Activated CD4-positive, alpha-beta T cell treated with anti-CD3 and anti-CD28 coated beads, Interleukin-2, amount 50 U/mL, for 48 hours (primary cell): ENCODE measurements around the gene TRIP6.
A peak's percentile ranks its signal among the peaks of the same experiment; 100 is the strongest.

Experiments
- DNase-seq, 2 experiments: peaks; one replicate each; pipeline ENCODE4 v3.0.0-alpha.2; 2020

TRIP6 gene, protein sequence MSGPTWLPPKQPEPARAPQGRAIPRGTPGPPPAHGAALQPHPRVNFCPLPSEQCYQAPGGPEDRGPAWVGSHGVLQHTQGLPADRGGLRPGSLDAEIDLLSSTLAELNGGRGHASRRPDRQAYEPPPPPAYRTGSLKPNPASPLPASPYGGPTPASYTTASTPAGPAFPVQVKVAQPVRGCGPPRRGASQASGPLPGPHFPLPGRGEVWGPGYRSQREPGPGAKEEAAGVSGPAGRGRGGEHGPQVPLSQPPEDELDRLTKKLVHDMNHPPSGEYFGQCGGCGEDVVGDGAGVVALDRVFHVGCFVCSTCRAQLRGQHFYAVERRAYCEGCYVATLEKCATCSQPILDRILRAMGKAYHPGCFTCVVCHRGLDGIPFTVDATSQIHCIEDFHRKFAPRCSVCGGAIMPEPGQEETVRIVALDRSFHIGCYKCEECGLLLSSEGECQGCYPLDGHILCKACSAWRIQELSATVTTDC

DNA sequence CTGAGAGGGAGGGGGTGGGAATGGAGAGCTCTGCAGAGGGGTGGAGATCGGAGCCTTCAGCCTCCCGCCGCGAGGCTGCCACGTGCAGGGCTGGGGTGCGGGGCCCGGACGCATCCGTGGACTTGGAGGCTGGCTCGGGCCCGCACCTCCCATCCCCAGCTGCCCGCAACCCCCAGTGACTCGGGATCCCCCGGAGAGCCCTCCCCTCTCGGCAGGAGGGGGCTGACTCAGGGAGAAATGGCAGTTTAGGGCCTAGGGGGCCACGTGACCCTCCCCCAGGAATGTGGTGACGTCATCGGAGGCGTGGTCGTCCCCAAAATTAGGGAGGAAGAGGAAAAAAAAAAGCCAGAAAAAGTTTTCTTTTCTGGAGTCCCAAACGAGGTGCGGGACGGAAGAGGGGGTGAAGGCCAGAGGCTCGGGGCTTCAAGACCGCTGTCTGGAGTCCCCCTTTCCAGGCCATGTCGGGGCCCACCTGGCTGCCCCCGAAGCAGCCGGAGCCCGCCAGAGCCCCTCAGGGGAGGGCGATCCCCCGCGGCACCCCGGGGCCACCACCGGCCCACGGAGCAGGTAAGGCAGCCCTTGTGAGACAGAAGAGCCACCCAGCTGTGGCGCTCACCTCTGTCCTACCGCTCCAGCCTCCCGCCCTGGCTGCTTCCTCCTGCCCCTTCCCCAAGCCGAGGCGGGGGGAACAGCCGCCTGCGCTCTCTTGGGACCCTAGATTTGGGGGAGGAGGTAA lies at the start of gene TRIP6:
Gene TRIP6 (plus strand): TSS at position 348 of the 736 bp plus-strand sequence. CDS start 111 bp downstream, at position 459.
- DNase-seq: peak; percentile 80 to 86

DNA sequence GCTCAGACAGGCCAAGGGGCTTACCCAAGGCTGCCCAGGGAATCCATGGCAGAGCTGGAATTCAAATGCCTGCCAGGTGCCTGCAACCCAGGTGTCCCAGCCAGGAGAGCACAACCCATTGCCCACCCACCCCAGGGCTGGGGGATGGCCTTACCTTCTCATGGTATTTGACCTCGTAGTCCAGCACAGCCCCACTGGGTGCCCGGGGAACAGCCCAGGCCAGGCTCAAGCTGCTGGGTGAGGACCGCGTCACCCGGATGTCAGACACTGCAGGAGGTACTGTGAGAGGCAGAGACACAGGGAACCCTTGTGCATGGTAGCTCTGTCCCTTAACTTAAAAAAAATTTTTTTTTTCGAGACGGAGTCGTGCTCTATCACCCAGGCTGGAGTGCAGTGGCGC lies 48.8 kb upstream of the TRIP6 start:
- no peak for DNase-seq

DNA sequence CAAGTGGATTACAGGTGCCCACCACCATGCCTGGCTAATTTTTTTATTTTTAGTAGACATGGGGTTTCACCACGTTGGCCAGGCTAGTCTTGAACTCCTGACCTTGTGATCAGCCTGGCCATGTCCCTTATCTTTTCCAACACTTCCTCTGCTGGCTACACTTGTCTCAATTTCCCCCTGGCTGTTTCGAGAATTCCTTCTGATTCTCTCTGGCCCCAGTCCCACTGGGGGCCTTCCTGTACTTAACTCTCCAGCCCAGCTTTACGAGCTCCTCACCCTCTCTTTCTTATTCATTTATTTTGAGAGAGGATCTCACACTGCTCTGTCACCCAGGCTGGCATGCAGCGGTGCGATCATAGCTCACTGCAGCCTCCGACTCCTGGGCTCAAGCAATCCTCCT lies 48.4 kb upstream of the TRIP6 start:
- no peak for DNase-seq

DNA sequence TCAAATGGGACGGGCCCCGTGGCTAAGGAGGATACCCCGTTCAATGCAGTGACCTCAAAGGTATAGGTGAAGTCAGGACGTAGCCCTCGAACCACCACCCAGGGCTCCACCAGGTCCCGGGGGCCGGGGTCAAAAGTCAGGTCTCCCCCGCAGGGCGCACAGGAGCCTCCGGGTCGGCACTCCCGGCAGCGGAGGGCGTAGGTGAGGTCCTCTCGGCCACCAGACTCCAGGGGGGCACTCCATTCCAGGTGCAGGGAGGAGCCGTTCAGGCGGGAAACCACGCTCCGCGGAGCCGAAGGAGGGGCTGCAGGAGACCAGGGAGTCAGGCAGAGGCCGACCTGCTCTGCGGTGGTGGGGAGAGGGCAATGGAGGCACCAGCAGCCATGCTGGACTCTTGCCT lies 47.6 kb upstream of the TRIP6 start:
- no peak for DNase-seq

DNA sequence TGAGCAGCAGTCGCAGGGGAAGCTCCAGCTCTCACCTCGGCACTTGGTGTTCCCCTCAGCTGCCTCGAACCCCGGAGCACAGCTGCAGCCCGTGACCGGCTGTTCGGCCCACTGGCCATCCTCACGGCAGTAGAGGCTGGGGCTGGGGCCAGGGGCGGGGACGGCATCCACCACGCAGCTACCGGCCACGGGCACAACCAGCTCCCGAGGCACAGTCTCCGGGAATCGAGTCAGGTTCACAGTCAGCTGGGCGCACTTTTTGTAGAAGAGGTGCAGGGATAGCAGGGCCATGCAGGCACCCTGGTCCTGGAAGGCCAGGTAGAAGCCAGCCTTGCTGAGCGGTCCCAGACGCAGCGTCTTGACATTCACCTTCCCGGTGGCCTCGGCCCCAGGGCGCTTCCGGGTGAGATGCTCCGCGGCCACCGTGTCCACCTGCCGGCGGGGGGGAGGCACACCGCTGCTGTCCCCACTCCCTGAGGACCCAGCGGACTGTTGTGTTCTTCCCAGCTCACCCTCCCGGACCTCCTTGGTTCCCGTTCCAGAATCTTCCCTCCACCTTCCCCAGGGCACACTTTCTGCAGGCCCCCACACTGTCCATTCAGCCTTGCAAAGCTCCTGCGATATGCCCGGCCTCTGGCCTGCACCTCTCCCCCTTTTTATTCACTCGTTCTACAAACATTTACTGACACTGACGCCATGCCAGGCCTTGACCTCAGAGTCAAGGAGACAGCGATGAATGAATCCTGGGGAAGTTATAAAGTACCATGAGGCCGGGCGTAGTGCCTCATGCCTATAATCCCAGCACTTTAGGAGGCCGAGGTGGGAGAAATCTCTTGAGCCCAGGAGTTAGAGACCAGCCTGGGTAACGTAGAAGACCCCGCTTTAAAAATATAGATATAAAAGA lies 44.7 kb upstream of the TRIP6 start:
- no peak for DNase-seq

DNA sequence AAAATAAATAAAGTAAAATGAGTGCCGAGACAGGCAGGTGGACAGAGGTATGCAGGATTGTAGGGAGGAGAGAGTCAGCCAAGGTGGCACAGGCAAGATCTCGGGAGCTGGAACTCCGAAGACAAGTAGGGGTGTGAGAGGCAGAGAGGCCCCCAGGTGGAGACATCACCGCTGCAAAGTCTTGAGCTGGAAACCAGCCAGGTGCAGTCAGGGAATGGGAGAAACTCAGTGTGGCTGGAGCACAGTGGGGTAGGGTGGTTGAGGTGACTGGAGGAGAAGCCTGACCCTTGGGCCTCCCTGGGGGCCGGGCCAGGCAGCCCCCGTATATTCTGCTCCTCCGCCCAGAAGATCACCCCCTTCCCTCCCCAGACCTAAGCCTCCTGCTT lies 44.1 kb upstream of the TRIP6 start:
- DNase-seq: no peak

DNA sequence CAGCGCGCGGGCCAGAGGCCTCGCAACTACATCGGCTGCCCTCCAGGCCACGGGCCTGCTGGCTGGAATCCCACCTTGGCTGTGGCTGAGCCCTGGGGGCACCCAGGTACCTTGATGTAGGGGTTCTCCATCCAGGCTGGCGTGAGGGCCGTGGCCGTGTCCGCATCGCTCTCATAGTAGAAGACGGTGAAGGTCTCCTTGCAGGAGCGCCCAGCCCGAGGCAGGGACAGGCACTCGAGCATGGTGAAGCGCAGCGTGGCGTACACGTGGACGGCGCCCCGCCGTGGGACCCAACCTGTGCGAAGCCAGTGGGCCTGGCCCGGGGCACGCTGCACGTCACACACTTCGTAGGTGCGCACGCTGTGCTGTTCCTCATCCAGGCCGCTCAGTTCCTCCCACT lies 43.7 kb upstream of the TRIP6 start:
- DNase-seq: no peak

DNA sequence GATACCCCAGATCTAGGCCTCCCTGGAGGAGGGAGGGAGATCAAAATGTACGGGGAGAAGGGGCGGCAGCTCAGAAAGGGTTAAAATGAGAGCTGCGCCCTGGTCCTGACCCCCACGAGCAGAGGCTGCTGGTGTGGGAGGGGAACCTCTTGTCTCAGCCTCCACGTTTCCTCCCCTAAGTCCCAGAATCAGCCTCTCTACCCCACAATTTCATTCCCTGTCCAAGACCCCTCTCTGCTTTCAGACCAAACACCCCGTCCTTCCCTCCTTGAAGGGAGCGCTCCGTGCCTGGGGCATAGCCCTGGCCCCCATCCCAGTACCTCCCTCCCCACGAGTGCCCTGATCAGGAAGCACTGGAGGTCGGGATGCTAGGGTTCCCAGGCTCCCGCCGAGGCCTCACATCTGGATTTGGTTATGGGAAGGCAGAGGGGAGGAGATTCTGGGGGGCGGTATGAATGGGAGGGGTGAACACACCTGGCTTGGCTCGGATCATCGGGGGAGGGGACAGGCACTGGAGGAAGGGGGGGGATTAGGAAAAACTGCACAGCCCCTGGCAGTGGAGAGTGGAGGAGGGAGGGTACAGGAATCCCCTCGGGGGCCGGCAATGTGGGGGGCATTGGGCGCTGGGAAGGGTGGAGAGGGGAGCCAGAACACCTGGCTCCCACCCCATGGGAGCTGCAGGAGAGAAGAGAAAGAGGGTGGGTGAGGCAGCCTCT lies 42.5 kb upstream of the TRIP6 start:
- no peak for DNase-seq

DNA sequence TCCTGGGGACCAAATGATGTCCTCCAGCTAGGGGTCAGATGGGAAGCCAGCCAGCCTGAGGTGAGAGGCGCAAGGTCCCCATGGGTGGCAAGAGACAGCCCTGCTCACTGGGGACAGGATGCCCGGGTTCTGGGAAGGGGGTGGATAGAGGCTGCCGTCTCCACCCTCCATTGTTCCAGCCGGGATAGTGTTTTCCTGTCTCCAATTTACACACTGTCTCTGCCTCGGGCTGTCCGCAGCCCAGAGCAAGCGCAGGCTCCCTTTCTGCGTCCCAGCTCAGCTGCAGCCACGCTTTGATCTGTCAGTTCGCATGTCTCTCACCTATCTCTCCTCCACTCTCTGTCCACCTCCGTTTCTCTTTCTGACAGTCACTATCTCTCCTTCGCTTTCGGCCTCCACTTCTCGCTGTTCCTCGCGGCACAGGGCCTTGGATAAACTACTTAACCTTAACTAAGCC lies 41.9 kb upstream of the TRIP6 start:
- DNase-seq: no peak

DNA sequence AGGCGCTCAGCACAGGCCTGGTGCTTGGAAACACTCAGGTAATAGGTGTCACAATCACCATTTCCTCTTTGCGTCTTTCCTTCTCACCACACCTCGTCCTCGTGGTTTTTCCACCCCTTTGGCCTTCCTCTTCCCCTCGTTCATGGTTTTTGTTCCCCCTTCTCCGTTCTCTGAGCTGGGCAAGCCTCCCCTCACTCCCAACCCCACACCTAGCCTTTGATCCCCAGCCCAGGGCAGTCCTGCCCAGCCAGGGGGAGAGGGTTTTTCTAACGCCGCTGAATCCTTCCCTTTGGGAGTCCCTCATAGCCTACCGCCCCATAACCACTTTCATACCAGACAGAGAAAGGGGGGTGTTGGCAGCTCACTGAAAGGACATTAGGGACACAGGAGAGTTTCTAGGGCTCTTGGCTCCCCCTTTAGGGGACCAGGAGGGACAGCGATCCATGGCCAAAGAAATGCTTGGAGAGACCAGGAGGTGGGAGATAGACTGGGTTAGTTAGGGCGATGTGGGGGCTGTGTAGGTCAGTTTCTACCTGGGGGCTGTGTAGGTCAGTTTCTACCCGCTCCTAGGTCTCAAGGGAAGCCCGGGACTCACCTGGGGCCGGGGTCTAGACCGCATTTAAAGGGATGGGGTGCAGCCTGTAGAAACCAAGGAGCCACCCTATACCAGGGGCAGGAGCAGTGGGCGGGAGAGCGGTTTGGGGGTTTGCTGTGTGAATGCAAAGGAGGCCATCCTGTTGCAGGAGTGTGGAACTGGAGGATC lies 41.3 kb upstream of the TRIP6 start:
- no peak for DNase-seq

DNA sequence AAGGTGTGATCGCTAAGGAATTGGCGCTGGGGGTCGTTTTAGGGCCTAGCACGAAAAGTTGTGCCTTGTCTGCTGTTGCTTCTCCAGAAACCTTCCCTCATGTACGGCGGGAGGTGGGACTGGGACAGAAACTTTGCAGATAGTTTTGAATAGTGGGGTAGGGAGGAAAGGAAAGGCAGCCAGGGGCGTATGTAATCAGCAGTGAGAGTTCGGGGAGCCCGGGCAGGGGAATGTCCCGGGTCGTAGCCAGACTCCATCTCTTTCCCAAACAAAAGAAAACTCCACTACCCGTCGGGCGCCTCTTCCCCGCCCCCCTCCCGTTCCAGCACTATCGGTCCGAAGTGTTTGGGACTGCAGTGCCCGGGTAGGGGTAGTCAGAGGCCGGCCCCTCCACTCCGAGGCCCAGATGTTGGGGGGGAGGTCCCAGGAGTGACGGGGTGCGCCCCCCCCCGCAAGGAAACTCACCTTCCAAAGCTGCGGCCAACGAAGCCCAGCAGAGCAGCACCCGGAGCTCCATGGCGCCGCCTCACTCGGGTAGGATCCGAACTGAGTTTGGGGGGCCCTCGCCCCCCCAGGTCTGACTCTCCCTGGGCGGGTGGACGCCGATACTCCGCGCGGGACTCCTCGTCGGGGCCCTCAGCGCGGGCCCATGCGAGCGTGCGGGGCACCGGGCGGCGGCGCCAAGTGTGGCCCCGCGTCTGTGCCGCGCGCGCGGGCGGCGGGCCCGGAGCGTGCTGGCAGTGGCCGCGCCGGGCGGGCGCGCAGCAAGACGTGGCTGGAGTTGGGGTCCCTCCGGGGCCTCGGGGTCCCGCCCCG lies 40.5 kb upstream of the TRIP6 start:
- no peak for DNase-seq

DNA sequence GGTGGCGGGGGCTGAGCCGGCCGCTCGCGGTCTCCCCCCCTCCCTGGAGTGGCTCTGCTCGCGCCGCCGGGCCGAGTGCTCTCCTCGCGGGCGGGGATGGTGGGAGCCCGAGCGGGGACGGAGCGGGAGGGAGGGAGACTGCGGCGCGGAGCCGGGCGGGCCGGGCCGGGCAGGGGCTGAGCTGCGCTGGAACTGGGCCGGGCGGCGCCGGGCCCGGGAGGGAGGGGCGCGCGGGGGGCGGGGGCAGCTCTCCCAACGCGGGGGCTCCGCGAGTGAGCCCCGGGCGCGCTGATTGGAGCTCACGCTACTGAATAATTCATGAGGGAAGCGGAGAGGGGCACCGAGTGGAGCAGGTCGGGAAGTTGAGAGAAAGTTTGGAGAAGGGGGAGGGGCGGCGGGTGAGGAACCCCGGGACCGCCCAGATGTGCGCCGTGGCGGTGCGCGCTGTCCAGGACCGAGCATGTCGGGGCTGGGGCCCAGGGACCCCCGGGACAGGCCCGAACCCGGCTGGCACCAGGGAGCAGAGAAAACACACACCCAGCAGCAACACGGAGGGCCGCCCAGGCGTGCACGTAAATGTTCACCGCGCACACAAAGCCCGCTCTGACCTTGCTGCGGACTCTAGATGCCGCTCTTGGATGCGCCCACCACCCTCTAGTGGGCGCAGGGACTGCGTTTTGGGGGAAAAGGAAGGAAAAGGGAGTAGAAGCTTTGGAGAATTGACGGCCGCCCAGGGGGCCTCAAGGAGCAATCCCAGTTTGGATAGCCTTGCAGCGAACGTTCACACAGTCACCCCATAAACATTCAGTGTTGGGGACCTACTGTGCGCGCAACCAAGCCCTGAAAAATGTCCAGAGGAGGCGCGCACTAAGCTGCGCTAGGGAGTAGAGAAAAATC lies 39.6 kb upstream of the TRIP6 start, which contains the start of gene EPHB4:
Gene EPHB4 (minus strand): TSS at position 194 of the 897 bp plus-strand sequence. CDS start 493 bp downstream, outside the sequence.
- DNase-seq: peak in 1 of 2 experiments; percentile 35

DNA sequence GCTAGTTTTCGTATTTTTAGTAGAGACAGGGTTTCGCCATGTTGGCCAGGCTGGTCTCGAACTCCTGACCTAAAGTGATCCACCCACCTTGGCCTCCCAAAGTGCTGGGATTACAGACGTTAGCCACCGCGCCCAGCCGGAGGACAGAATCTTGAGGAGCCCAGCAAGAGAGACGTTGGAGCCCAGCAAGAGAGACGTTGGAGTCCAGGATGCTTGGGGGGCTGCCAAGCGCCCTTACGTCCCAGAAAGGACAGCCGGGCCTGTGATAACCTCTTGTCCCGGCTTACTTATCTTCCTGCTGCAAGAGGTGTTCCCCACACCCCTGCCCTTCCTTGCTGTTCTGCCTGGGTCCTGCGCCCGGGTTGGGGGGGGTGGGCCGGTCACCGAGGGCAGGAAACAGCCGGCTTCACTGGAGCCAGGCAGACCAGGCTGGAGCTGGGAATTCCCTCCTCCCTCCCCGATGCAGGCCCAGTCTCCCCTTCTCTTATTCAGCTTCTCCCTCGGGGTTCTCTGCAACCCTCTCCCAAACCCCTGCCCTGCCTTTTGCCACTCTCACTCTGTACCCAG lies 38.0 kb upstream of the TRIP6 start:
- DNase-seq: no peak

DNA sequence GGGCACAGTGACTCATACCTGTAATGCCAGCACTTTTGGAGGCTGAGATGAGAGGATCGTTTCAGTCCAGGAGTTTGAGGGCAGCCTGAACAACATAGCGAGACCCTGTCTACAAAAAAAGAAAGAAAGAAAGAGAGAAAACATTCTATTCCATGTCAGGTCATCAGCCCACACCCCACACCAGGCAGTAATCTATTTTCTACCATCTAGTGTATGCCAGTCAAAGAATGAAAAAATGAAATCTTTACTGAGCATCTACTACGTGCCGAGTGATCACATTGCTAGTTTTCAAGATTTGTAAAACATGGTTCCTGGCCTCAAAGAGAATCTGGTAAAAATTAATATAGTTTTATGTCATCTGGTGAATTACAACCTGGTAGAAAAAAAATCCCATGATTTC lies 36.8 kb upstream of the TRIP6 start:
- DNase-seq: no peak

DNA sequence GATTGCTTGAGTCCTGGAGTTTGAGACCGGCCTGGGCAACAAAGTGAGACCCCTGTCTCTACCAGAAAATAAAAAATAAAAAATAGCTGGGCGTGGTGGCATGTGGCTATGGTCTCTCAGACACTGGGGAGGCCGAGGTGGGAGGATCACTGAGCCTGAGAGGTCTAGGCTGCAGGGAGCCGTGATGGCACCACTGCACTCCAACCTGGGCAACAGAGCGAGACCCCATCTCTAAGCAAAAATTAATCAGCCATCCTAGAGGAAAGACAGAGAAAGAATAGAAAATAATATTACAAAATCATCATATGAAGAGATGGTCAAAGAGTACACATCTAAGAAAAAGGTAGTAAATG lies 34.9 kb upstream of the TRIP6 start:
- DNase-seq: no peak

DNA sequence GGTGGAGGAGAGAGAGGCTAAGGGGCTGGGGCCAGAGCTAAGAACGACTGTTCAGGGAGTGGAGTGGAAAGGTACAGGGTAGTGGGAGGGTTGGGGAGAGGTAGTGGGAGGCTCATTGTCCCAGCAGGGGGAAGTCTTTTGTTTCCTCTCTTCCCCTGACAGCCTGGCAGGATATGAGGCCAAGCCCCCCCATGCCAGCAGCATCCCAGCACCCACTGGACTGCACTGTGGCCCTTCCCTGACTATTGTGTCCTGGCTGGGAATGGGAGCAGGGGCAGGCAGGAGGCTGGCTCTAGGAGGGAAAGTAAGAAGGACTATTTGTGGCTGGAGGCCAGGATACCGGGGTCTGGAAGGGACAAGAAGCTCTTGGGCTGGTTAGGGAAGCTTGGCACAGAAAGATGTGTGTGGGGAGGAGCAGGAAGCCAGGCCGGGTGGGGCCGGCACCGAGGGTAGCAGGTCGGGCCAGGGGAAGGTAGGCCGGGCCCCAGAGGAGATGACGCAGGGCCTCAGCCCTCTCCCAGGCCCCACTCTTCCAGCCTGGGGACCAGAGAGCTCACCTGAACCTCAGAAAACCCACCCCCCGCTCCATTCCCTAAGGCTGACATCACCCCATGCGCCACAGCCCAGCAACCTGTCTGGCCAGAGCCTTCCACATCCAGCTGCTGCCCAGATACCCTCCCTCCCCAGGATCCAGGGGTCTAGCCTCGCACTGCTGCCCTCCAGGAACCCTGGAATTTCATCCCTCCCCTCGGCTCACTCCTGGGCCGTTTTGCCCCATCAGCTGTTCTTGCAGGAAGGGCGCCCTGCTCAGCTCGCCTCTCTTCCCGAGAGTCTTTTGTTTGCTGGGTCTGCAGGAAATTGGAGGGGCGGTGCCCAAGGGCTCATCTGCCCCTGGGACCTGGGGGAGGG lies 31.0 kb upstream of the TRIP6 start:
- no peak for DNase-seq

DNA sequence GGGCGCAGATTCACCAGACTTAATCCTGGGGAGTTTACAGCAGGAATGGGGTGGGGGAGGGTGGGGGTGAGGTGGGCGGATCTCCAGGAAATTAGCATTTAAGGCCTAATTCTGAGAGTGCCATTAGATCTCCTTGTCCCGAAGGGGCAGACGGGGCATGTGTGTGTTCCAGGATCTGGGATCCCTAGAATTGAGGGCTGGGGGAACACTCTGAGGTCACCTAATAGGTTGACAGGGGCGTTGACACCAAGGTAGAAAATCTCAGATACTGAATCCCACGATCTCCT lies 30.4 kb upstream of the TRIP6 start:
- no peak for DNase-seq
